ENCODE measurements around the gene ADGRD1.

The ADGRD1 gene

GRCh38 chr12:131139363-131140068 lies 185.8 kb downstream of the ADGRD1 start:
- no peak for DNase-seq

GRCh38 chr12:131140069-131140435 lies 186.3 kb downstream of the ADGRD1 start:
- DNase-seq = no peak

- no peak for DNase-seq
Observed at GRCh38 chr12:131140697-131141096, 187.0 kb downstream of the ADGRD1 start.

- DNase-seq = no peak
Observed at GRCh38 chr12:131141514-131141913, 187.8 kb downstream of the ADGRD1 start.

GRCh38 chr12:131142891-131143657 lies 189.4 kb downstream of the ADGRD1 start:
- no peak for DNase-seq

GRCh38 chr12:131146173-131146675 lies 192.5 kb downstream of the ADGRD1 start:
- peak; percentile 54 for DNase-seq

- DNase-seq = no peak
Observed at GRCh38 chr12:131147293-131147692, 193.6 kb downstream of the ADGRD1 start.

- no peak for DNase-seq
Observed at GRCh38 chr12:131147894-131148293, 194.2 kb downstream of the ADGRD1 start.

GRCh38 chr12:131151558-131152345 lies 198.0 kb downstream of the ADGRD1 start:
- DNase-seq = no peak

- DNase-seq = no peak
Observed at GRCh38 chr12:131152587-131152986, 198.9 kb downstream of the ADGRD1 start.

- DNase-seq = no peak
Observed at GRCh38 chr12:131153016-131153415, 199.3 kb downstream of the ADGRD1 start.

GRCh38 chr12:131153956-131154355 lies 200.2 kb downstream of the ADGRD1 start:
- no peak for DNase-seq

GRCh38 chr12:131155131-131155530 lies 201.4 kb downstream of the ADGRD1 start:
- DNase-seq = no peak

GRCh38 chr12:131157743-131158142 lies 204.0 kb downstream of the ADGRD1 start:
- DNase-seq = no peak

- DNase-seq = no peak
Observed at GRCh38 chr12:131159660-131160059, 206.0 kb downstream of the ADGRD1 start.

GRCh38 chr12:131162113-131162512 lies 208.4 kb downstream of the ADGRD1 start:
- no peak for DNase-seq

GRCh38 chr12:131163189-131163738 lies 209.6 kb downstream of the ADGRD1 start:
- DNase-seq = no peak

- DNase-seq = no peak
Observed at GRCh38 chr12:131164096-131164872, 210.6 kb downstream of the ADGRD1 start.

- DNase-seq = no peak
Observed at GRCh38 chr12:131166717-131167116, 213.0 kb downstream of the ADGRD1 start.

- no peak for DNase-seq
Observed at GRCh38 chr12:131167334-131167733, 213.6 kb downstream of the ADGRD1 start.

- DNase-seq = no peak
Observed at GRCh38 chr12:131171029-131171428, 217.3 kb downstream of the ADGRD1 start.

GRCh38 chr12:131174901-131175300 lies 221.2 kb downstream of the ADGRD1 start:
- no peak for DNase-seq

All from hematopoietic multipotent progenitor cell treated with erythropoietin and hydrocortisone succinate and interleukin-3 and kit ligand, for 8 days (in vitro differentiated cells).